NT2/D1 (cell line): ENCODE results near the gene ZNF396.

ENCODE experiments used
- SUZ12 ChIP-seq: IDR thresholded peaks from 2 replicates; pipeline ENCODE4 v1.6.1; 2011; ENCODE audit not compliant: insufficient read length, insufficient read depth; ENCODE audit errors: extremely low read depth
- YY1 ChIP-seq: IDR thresholded peaks from 2 replicates; pipeline ENCODE4 v1.6.1; 2011; ENCODE audit not compliant: insufficient read length, insufficient read depth
- ZNF274 ChIP-seq: IDR thresholded peaks from 2 replicates; pipeline ENCODE4 v1.6.1; 2011; ENCODE audit warnings: mild to moderate bottlenecking, low read depth, low read length

GRCh38 chr18:35352283-35352682 is 24.9 kb downstream of the ZNF396 start:
- TF ChIP-seq YY1: no peak
- TF ChIP-seq ZNF274: no peak
- no peak for TF ChIP-seq SUZ12
